ENCODE data around the gene NAT16. TPM values are rescaled to one million over a fixed set of nuclear protein-coding genes. Genes with fewer than 3 reads are reported as not detected.
A peak's percentile ranks its signal among the peaks of the same experiment; 100 is the strongest.

Gene NAT16
- total and polyA plus RNA-seq, 2 of the 4 experiments (the other 2 are of a cell fraction): 0.05 TPM; not detected in 1

GRCh38 chr7:101127460-101128039 is 52.5 kb downstream of the NAT16 start:
- H2AFZ ChIP-seq (replicated peaks; ENCODE audit: low read length, poor library complexity): peak overlapping the region; percentile 35
- peaks cover 26% of the 10 kb centered on the region for H3K4me1 ChIP-seq (ENCODE audit: control insufficient read depth, insufficient read depth, low read length)
- H3K56ac ChIP-seq (ENCODE audit: extremely low read depth, insufficient read depth, low read length): peak overlapping the region; percentile 89; the same call in 1 of the 2 replicates
- peak overlapping the region; percentile 68 for H3K18ac ChIP-seq (ENCODE audit: low read depth, low read length)
- H4K20me1 ChIP-seq (ENCODE audit: insufficient read depth, low read length): peaks cover 46% of the 10 kb centered on the region
- H3K9me3 ChIP-seq (ENCODE audit: control insufficient read depth, insufficient read depth, low read length): no peaks in the 10 kb centered on the region
- peaks cover 24% of the 10 kb centered on the region for H3K36me3 ChIP-seq (ENCODE audit: control insufficient read depth, insufficient read depth, low read length)
- H3K4me2 ChIP-seq (ENCODE audit: low read depth, low read length): peak overlapping the region; percentile 72
- TF ChIP-seq SMC3 (IDR thresholded peaks at IDR 0.05; ENCODE audit: low read depth, low read length) (no peak), CHD1 (IDR thresholded peaks at IDR 0.05; ENCODE audit: low read depth, low read length) (peak; percentile 43), POLR2A (IDR thresholded peaks at IDR 0.05; ENCODE audit: low read depth, low read length) (peak; percentile 24; the same call in 1 of the 2 replicates)
- peak overlapping the region; percentile 71 for H3K27ac ChIP-seq (ENCODE audit: insufficient read depth, low read length)
- ATAC-seq (ENCODE audit: low read depth): no peak
- H2BK20ac ChIP-seq (ENCODE audit: low read depth, low read length): peak overlapping the region; percentile 35; the same call in 1 of the 2 replicates
- H2BK5ac ChIP-seq (ENCODE audit: low read depth, low read length, poor library complexity, severe bottlenecking): peak overlapping the region; percentile 46
- H2AK9ac ChIP-seq (replicated peaks; ENCODE audit: low read depth, low read length, poor library complexity): peak overlapping the region; percentile 99
- peak overlapping the region; percentile 0; the same call in 1 of the 2 replicates for H4K5ac ChIP-seq (ENCODE audit: low read depth, low read length)
- peak overlapping the region; percentile 85 for H3K14ac ChIP-seq (replicated peaks; ENCODE audit: low read depth, low read length)
- H3K9ac ChIP-seq (ENCODE audit: low read depth, low read length): peak overlapping the region; percentile 82
- peak overlapping the region; percentile 75 for H3K23ac ChIP-seq (ENCODE audit: low read depth, low read length)
- WGBS, 2 experiments (ENCODE audit: extremely low coverage in 2 of 2, insufficient read length in 1 of 2): 0% methylated on average over 1 of the region's 3 CpGs; no CpG with 5 or more reads in 1 of the 2 experiments
- POLR2A ChIA-PET (ENCODE audit: unreplicated experiment): interaction anchor here (0.8 kb wide), 2 partner anchors 9 to 10 kb away, joined by 3 to 4 read pairs; no protein-coding TSS in a partner anchor
- no peak for DNase-seq
- dilution Hi-C loops (cut with HindIII; ENCODE audit: low sequenced_read_pairs, unreplicated experiment): no loop called here
- CTCF ChIA-PET: interaction anchor here (0.6 to 1.1 kb wide), 3 partner anchors 26 to 64 kb away, joined by 3 read pairs; no protein-coding TSS in a partner anchor
- H2BK120ac ChIP-seq (ENCODE audit: low read depth, low read length): peak overlapping the region; percentile 29
- H4K91ac ChIP-seq (ENCODE audit: insufficient read depth, low read depth, low read length): peak overlapping the region; percentile 75; the same call in 1 of the 2 replicates
- H3K4me3 ChIP-seq (ENCODE audit: insufficient read depth, low read depth, low read length): peak overlapping the region; percentile 56
- intact Hi-C loops (cut with micrococcal nuclease): loop anchor here (1.0 kb wide), 1 partner anchor 27 kb away; no protein-coding TSS in a partner anchor
- H4K8ac ChIP-seq (ENCODE audit: low read depth in 2 of 2, low read length in 2 of 2): peak overlapping the region; percentile 14 to 50; a peak in 3 of 4 replicates
- in situ Hi-C loops (cut with MboI; ENCODE audit: low sequenced_read_pairs): no loop called here
- peak overlapping the region; percentile 79 for H3K4ac ChIP-seq (ENCODE audit: low read depth, low read length)
- peaks cover 15 to 68% of the 10 kb centered on the region in 2 experiments; a peak in 3 of 4 replicates for H3K79me1 ChIP-seq (ENCODE audit: low read depth in 1 of 2, low read length in 2 of 2)
- no TSS peak for BruUV-seq (replicated peaks)
- peak overlapping the region; percentile 52; the same call in 1 of the 3 replicates for H2BK15ac ChIP-seq (ENCODE audit: low read depth, low read length)
- peaks cover 16% of the 10 kb centered on the region for H3K9me1 ChIP-seq (ENCODE audit: insufficient read depth, low read length)
- H2AK5ac ChIP-seq (ENCODE audit: low read depth, low read length): peak overlapping the region; percentile 90
- H3K27me3 ChIP-seq (ENCODE audit: control insufficient read depth, insufficient read depth, low read length): no peaks in the 10 kb centered on the region
